ENCODE measurements around the gene CHRNE. TPM values are rescaled to one million over a fixed set of nuclear protein-coding genes. Genes with fewer than 3 reads are reported as not detected.

Gene CHRNE
- total and polyA plus RNA-seq, 2 donors (not counting 1 experiment from before 2014, with no cell fraction given), result 0.19 to 0.66 TPM

GRCh38 chr17:4850246-4850645 lies 52.7 kb downstream of the CHRNE start:
- Histone ChIP-seq H3K9me3 (ENCODE audit: control insufficient read depth, insufficient read depth, low read depth, low read length) (no peaks in the 10 kb centered on the region), H3K9ac (ENCODE audit: insufficient read depth, low read length) (no peak overlapping the region), H3K27ac (ENCODE audit: insufficient read depth, low read length) (no peak overlapping the region), H3K4me3 (replicated peaks in 1 of 4; ENCODE audit: control extremely low read depth in 1 of 4, insufficient read depth in 1 of 4, low read depth in 3 of 4, low read length in 4 of 4) (no peak overlapping the region), H3K27me3 (ENCODE audit: control insufficient read depth, insufficient read depth, low read length) (no peaks in the 10 kb centered on the region), H3K4me1 (ENCODE audit: control insufficient read depth, extremely low read depth, insufficient read depth, low read length) (peaks cover 3% of the 10 kb centered on the region), H3K79me2 (ENCODE audit: control insufficient read depth, insufficient read depth, low read length) (peaks cover 10% of the 10 kb centered on the region), H4K20me1 (ENCODE audit: control insufficient read depth, extremely low read depth, insufficient read depth, low read length) (no peaks in the 10 kb centered on the region), H3K36me3 (ENCODE audit: control insufficient read depth, insufficient read depth, low read length) (no peaks in the 10 kb centered on the region), H2AFZ (ENCODE audit: low read length) (no peak overlapping the region), H3K4me2 (ENCODE audit: extremely low read depth, insufficient read depth, low read length) (no peak overlapping the region)
- TF ChIP-seq EZH2 (IDR thresholded peaks at IDR 0.05; ENCODE audit: low read length, missing control alignments), result no peak
- no peak for TF ChIP-seq CTCF (conservative IDR thresholded peaks at IDR 0.05 in 1 of 2, IDR thresholded peaks at IDR 0.05 in 1 of 2; ENCODE audit: low read depth in 1 of 2, low read length in 2 of 2)
- no peak for DNase-seq (ENCODE audit: low read depth in 2 of 2)

GRCh38 chr17:4849011-4849536 lies 53.8 kb downstream of the CHRNE start:
- DNase-seq (ENCODE audit: low read depth in 2 of 2), result no peak
- Histone ChIP-seq H3K27me3 (ENCODE audit: control insufficient read depth, insufficient read depth, low read length) (no peaks in the 10 kb centered on the region), H3K79me2 (ENCODE audit: control insufficient read depth, insufficient read depth, low read length) (peaks cover 12% of the 10 kb centered on the region), H3K4me3 (replicated peaks in 1 of 4; ENCODE audit: control extremely low read depth in 1 of 4, insufficient read depth in 1 of 4, low read depth in 3 of 4, low read length in 4 of 4) (no peak overlapping the region), H3K27ac (ENCODE audit: insufficient read depth, low read length) (no peak overlapping the region), H4K20me1 (ENCODE audit: control insufficient read depth, extremely low read depth, insufficient read depth, low read length) (no peaks in the 10 kb centered on the region), H3K9ac (ENCODE audit: insufficient read depth, low read length) (no peak overlapping the region), H3K4me1 (ENCODE audit: control insufficient read depth, extremely low read depth, insufficient read depth, low read length) (peaks cover 3% of the 10 kb centered on the region), H3K4me2 (ENCODE audit: extremely low read depth, insufficient read depth, low read length) (no peak overlapping the region), H2AFZ (ENCODE audit: low read length) (no peak overlapping the region), H3K36me3 (ENCODE audit: control insufficient read depth, insufficient read depth, low read length) (no peaks in the 10 kb centered on the region), H3K9me3 (ENCODE audit: control insufficient read depth, insufficient read depth, low read depth, low read length) (no peaks in the 10 kb centered on the region)
- TF ChIP-seq EZH2 (IDR thresholded peaks at IDR 0.05; ENCODE audit: low read length, missing control alignments) (no peak), CTCF (conservative IDR thresholded peaks at IDR 0.05 in 1 of 2, IDR thresholded peaks at IDR 0.05 in 1 of 2; ENCODE audit: low read depth in 1 of 2, low read length in 2 of 2) (no peak)

Other genes with a start within 250 kb of the CHRNE start
- 16.0 and 16.4 TPM in 2 replicates for gene PELP1, start 199.0 kb downstream of the CHRNE start, total RNA-seq
- 8.6 and 13.1 TPM in 2 replicates for gene PELP1, start 199.0 kb downstream of the CHRNE start, polyA plus RNA-seq
- gene ARRB2, start 192.5 kb downstream of the CHRNE start, total RNA-seq, result 2.8 and 3.3 TPM in 2 replicates
- 4.6 and 8.3 TPM in 2 replicates for gene ARRB2, start 192.5 kb downstream of the CHRNE start, polyA plus RNA-seq
- 9.2 and 10.8 TPM in 2 replicates for gene MED11, start 171.7 kb downstream of the CHRNE start, total RNA-seq
- gene MED11, start 171.7 kb downstream of the CHRNE start, polyA plus RNA-seq, result 29.1 and 29.6 TPM in 2 replicates
- under 0.01 and 0.51 TPM in 2 replicates for gene ZMYND15, start 163.3 kb downstream of the CHRNE start, total RNA-seq
- gene ZMYND15, start 163.3 kb downstream of the CHRNE start, polyA plus RNA-seq, result 0.05 and 0.11 TPM in 2 replicates
- gene CXCL16, start 163.2 kb downstream of the CHRNE start, total RNA-seq, result 0.83 and 4.1 TPM in 2 replicates
- gene CXCL16, start 163.2 kb downstream of the CHRNE start, polyA plus RNA-seq, result 2.0 and 2.4 TPM in 2 replicates
- not detected in 2 replicates for gene TM4SF5, start 131.2 kb downstream of the CHRNE start, total RNA-seq
- gene TM4SF5, start 131.2 kb downstream of the CHRNE start, polyA plus RNA-seq, result not detected in 2 replicates
- 0.33 and 1.5 TPM in 2 replicates for gene VMO1, start 116.7 kb downstream of the CHRNE start, total RNA-seq
- gene VMO1, start 116.7 kb downstream of the CHRNE start, polyA plus RNA-seq, result 0.40 TPM in 1 of 2 replicates, not detected in the other
- not detected in 2 replicates for gene GLTPD2, start 114.1 kb downstream of the CHRNE start, total RNA-seq
- gene GLTPD2, start 114.1 kb downstream of the CHRNE start, polyA plus RNA-seq, result not detected in 2 replicates
- gene PSMB6, start 106.9 kb downstream of the CHRNE start, total RNA-seq, result 110 and 163 TPM in 2 replicates
- 184 and 272 TPM in 2 replicates for gene PSMB6, start 106.9 kb downstream of the CHRNE start, polyA plus RNA-seq
- gene PLD2, start 95.9 kb downstream of the CHRNE start, total RNA-seq, result 13.6 and 14.9 TPM in 2 replicates
- gene PLD2, start 95.9 kb downstream of the CHRNE start, polyA plus RNA-seq, result 12.7 and 14.3 TPM in 2 replicates
- 15.9 and 28.6 TPM in 2 replicates for gene MINK1, start 69.8 kb downstream of the CHRNE start, total RNA-seq
- gene MINK1, start 69.8 kb downstream of the CHRNE start, polyA plus RNA-seq, result 27.2 and 35.6 TPM in 2 replicates
- 1.8 and 2.3 TPM in 2 replicates for gene C17orf107, start 3.6 kb downstream of the CHRNE start, total RNA-seq
- gene C17orf107, start 3.6 kb downstream of the CHRNE start, polyA plus RNA-seq, result 0.34 and 0.67 TPM in 2 replicates
- gene GP1BA, start 29.2 kb upstream of the CHRNE start, total RNA-seq, result not detected in 2 replicates
- not detected in 2 replicates for gene GP1BA, start 29.2 kb upstream of the CHRNE start, polyA plus RNA-seq
- gene SLC25A11, start 36.9 kb upstream of the CHRNE start, total RNA-seq, result 50.3 and 59.3 TPM in 2 replicates
- 29.2 and 45.8 TPM in 2 replicates for gene SLC25A11, start 36.9 kb upstream of the CHRNE start, polyA plus RNA-seq
- gene RNF167, start 37.2 kb upstream of the CHRNE start, total RNA-seq, result 13.6 and 22.8 TPM in 2 replicates
- gene RNF167, start 37.2 kb upstream of the CHRNE start, polyA plus RNA-seq, result 52.6 and 83.5 TPM in 2 replicates
- gene PFN1, start 45.4 kb upstream of the CHRNE start, total RNA-seq, result 258 and 422 TPM in 2 replicates
- 870 and 1,199 TPM in 2 replicates for gene PFN1, start 45.4 kb upstream of the CHRNE start, polyA plus RNA-seq
- 1.8 and 4.3 TPM in 2 replicates for gene ENO3, start 48.0 kb upstream of the CHRNE start, total RNA-seq
- gene ENO3, start 48.0 kb upstream of the CHRNE start, polyA plus RNA-seq, result 2.0 and 2.3 TPM in 2 replicates
- 42.9 and 62.8 TPM in 2 replicates for gene SPAG7, start 64.7 kb upstream of the CHRNE start, total RNA-seq
- 80.8 and 83.0 TPM in 2 replicates for gene SPAG7, start 64.7 kb upstream of the CHRNE start, polyA plus RNA-seq
- 8.5 and 18.3 TPM in 2 replicates for gene CAMTA2, start 84.6 kb upstream of the CHRNE start, total RNA-seq
- 12.4 and 16.1 TPM in 2 replicates for gene CAMTA2, start 84.6 kb upstream of the CHRNE start, polyA plus RNA-seq
- 0.26 and 0.33 TPM in 2 replicates for gene INCA1, start 94.4 kb upstream of the CHRNE start, total RNA-seq
- 0.28 and 0.38 TPM in 2 replicates for gene INCA1, start 94.4 kb upstream of the CHRNE start, polyA plus RNA-seq
- 52.4 and 86.0 TPM in 2 replicates for gene KIF1C, start 94.9 kb upstream of the CHRNE start, total RNA-seq
- gene KIF1C, start 94.9 kb upstream of the CHRNE start, polyA plus RNA-seq, result 68.1 and 70.5 TPM in 2 replicates
- gene SLC52A1, start 132.3 kb upstream of the CHRNE start, total RNA-seq, result 0.26 and 0.66 TPM in 2 replicates
- gene SLC52A1, start 132.3 kb upstream of the CHRNE start, polyA plus RNA-seq, result not detected in 2 replicates
- 2.1 and 3.1 TPM in 2 replicates for gene ZFP3, start 175.4 kb upstream of the CHRNE start, total RNA-seq
- gene ZFP3, start 175.4 kb upstream of the CHRNE start, polyA plus RNA-seq, result 2.2 and 2.6 TPM in 2 replicates
- 7.2 and 7.3 TPM in 2 replicates for gene ZNF232, start 208.8 kb upstream of the CHRNE start, total RNA-seq
- gene ZNF232, start 208.8 kb upstream of the CHRNE start, polyA plus RNA-seq, result 4.2 and 4.6 TPM in 2 replicates
- gene USP6, start 212.9 kb upstream of the CHRNE start, total RNA-seq, result not detected in 2 replicates
- gene USP6, start 212.9 kb upstream of the CHRNE start, polyA plus RNA-seq, result 0.01 TPM in 1 of 2 replicates, not detected in the other

Measured in fibroblast of lung (primary cell).